Measurements from ENCODE around the gene ABCC10. TPM values are rescaled to one million over a fixed set of nuclear protein-coding genes. Genes with fewer than 3 reads are reported as not detected.
A peak's percentile ranks its signal among the peaks of the same experiment; 100 is the strongest.

Gene ABCC10
- total RNA-seq, 1 donor from 2014 or later: 40.5 TPM

DNA sequence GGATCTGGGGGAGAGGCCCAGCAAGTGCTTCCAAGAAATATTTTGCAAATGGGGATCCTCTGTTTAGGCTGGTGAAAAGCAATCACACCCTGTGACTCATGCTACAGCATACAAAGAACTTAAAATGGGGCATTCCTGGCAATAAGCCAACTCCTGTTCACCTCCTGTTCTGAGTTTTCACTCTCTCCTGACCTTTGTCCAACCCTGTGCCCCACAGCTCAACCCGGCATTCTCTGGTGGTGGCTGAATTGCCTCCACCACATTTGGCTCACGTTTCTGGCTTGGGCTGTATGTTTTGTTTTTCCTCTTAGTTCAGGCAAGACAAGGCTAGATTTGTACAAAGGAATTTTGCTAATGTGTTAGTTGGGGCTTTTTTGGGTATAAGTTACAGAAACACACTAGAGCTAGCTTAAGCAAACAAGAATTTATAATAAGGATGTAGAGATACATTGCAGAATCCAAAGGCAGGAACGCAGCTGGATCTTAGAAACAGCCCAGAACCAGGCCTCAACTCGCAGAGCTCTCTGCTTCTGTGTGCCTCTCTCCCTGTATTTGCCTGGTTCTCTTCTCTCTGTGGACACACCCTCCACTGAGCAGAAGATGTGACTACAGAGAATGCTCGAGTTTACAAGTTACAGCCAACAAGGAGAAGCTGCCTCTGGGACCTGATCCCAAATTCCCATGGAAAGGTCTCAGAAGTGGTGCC is 9.4 kb downstream of the ABCC10 start:
- no peak overlapping the region for H3K4me3 Mint-ChIP-seq
- H3K27ac Mint-ChIP-seq: no peak overlapping the region
- no peak for DNase-seq (ENCODE audit: low spot score)
- no peaks in the 10 kb centered on the region for H3K9me3 Mint-ChIP-seq
- peaks cover 6% of the 10 kb centered on the region for H3K36me3 Mint-ChIP-seq (ENCODE audit: low read depth)
- no peaks in the 10 kb centered on the region for H3K4me1 Mint-ChIP-seq (ENCODE audit: low read depth)
- H3K27me3 Mint-ChIP-seq (ENCODE audit: insufficient read depth): no peaks in the 10 kb centered on the region
- intact Hi-C loops (cut with micrococcal nuclease): no loop called here

DNA sequence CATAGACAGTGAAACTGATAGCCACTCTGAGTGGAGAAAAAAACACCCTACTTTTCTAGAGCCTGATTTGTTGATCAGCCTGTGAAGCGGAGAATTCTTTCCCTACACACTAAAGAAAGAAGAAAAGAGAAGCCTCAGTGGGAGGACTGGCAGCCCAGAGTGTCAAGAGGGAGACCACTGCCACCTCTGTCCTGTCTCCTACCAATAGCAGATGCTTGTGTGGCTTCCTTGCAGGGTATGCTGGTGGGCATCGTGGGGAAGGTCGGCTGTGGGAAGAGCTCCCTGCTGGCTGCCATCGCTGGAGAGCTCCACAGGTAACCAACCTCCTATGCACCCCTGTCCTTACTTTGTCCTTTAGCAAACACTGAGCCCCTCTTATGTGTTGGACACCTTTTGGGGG is 10.4 kb downstream of the ABCC10 start:
- DNase-seq (ENCODE audit: low spot score): no peak
- Mint-ChIP-seq H3K4me1 (ENCODE audit: low read depth) (no peaks in the 10 kb centered on the region), H3K27ac (no peak overlapping the region), H3K9me3 (no peaks in the 10 kb centered on the region), H3K4me3 (no peak overlapping the region), H3K27me3 (ENCODE audit: insufficient read depth) (no peaks in the 10 kb centered on the region), H3K36me3 (ENCODE audit: low read depth) (peaks cover 6% of the 10 kb centered on the region)
- intact Hi-C loops (cut with micrococcal nuclease): no loop called here

DNA sequence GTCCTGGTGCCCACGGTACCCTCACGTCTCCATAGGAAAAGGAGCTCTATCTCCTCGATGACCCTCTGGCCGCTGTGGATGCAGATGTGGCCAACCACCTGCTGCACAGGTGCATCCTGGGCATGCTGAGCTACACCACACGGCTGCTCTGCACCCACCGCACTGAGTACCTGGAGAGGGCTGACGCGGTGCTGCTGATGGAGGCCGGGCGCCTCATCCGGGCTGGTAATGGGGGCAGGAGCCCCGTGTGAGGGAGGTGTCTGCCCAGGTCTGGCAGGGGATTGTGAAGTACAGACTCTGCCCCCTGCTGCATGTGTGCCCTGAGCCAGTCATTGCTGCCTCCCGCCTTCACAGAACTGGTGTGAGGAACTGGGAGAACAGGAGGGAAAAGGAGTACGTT is 15.6 kb downstream of the ABCC10 start:
- H3K4me3 Mint-ChIP-seq: no peak overlapping the region
- peaks cover 23% of the 10 kb centered on the region for H3K36me3 Mint-ChIP-seq (ENCODE audit: low read depth)
- intact Hi-C loops (cut with micrococcal nuclease): no loop called here

DNA sequence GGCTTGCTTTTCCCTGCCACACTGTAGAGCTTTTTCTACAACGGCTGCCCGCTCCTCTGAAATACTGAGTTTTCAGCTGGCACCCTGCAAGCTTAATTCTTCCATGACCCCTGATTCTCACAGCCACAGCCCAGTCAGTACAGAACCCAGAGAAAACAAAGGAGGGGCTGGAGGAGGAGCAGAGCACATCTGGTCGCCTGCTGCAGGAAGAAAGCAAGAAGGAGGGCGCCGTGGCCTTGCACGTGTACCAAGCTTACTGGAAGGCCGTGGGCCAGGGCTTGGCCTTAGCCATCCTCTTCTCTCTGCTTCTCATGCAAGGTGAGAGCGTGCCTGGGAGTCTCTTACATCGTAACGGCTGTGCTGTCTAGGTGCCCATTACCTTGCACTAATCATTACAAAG is 16.7 kb downstream of the ABCC10 start:
- intact Hi-C loops (cut with micrococcal nuclease): no loop called here
- Mint-ChIP-seq H3K27ac (no peak overlapping the region), H3K4me3 (no peak overlapping the region), H3K36me3 (ENCODE audit: low read depth) (peaks cover 31% of the 10 kb centered on the region), H3K4me1 (ENCODE audit: low read depth) (no peaks in the 10 kb centered on the region), H3K9me3 (no peaks in the 10 kb centered on the region), H3K27me3 (ENCODE audit: insufficient read depth) (no peaks in the 10 kb centered on the region)
- DNase-seq (ENCODE audit: low spot score): no peak

More for the DNA sequence above, 15.6 kb downstream of the ABCC10 start:
- no peaks in the 10 kb centered on the region for H3K4me1 Mint-ChIP-seq (ENCODE audit: low read depth)
- no peaks in the 10 kb centered on the region for H3K27me3 Mint-ChIP-seq (ENCODE audit: insufficient read depth)
- DNase-seq (ENCODE audit: low spot score): no peak
- no peaks in the 10 kb centered on the region for H3K9me3 Mint-ChIP-seq
- H3K27ac Mint-ChIP-seq: no peak overlapping the region

DNA sequence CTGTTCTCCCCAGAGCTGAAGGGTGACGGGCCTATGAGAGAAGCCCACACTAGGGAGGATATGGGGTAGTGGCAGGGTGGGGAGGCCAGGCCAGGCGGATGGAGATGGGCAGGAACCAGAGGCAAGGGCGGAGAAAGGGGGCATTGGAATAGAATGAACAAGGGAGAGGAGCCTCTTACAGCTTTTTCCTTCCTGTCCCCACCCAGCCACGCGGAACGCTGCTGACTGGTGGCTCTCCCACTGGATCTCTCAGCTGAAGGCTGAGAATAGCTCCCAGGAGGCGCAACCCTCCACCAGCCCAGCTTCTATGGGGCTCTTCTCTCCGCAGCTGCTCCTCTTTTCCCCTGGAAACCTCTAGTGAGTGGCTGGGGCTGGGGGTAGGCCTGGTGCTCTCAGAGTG is 17.2 kb downstream of the ABCC10 start:
- Mint-ChIP-seq H3K4me3 (no peak overlapping the region), H3K27ac (no peak overlapping the region), H3K4me1 (ENCODE audit: low read depth) (no peaks in the 10 kb centered on the region), H3K9me3 (no peaks in the 10 kb centered on the region), H3K27me3 (ENCODE audit: insufficient read depth) (no peaks in the 10 kb centered on the region), H3K36me3 (ENCODE audit: low read depth) (peaks cover 31% of the 10 kb centered on the region)
- DNase-seq (ENCODE audit: low spot score): no peak
- intact Hi-C loops (cut with micrococcal nuclease): no loop called here

DNA sequence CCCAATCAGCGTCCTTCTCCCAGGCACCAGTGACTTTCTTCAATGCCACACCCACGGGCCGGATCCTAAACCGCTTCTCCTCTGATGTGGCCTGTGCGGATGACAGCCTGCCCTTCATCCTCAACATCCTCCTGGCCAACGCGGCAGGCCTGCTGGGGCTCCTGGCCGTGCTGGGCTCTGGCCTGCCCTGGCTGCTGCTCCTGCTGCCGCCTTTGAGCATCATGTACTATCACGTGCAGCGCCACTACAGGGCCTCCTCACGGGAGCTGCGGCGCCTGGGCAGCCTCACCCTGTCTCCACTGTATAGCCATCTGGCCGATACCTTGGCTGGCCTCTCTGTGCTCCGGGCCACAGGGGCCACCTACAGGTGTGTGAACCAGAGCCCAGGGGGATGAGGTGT is 18.2 kb downstream of the ABCC10 start:
- intact Hi-C loops (cut with micrococcal nuclease): no loop called here
- H3K4me1 Mint-ChIP-seq (ENCODE audit: low read depth): no peaks in the 10 kb centered on the region
- H3K36me3 Mint-ChIP-seq (ENCODE audit: low read depth): peaks cover 33% of the 10 kb centered on the region
- H3K9me3 Mint-ChIP-seq: no peaks in the 10 kb centered on the region
- H3K4me3 Mint-ChIP-seq: no peak overlapping the region
- no peak for DNase-seq (ENCODE audit: low spot score)
- no peaks in the 10 kb centered on the region for H3K27me3 Mint-ChIP-seq (ENCODE audit: insufficient read depth)
- H3K27ac Mint-ChIP-seq: no peak overlapping the region

DNA sequence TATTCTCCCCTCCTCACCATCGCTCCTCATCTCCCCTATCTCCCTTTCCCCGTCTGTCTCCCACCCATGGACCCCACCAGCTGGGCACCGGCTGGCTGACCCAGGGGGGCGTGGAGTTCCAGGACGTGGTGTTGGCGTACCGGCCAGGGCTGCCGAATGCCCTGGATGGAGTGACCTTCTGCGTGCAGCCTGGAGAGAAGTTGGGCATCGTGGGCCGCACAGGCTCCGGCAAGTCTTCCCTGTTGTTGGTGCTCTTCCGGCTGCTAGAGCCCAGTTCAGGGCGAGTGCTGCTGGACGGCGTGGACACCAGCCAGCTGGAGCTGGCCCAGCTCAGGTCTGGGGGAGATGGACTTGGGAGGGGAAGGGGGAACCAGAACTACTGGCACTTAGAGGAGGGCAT is 20.3 kb downstream of the ABCC10 start:
- H3K4me1 Mint-ChIP-seq (ENCODE audit: low read depth): no peaks in the 10 kb centered on the region
- no peaks in the 10 kb centered on the region for H3K27me3 Mint-ChIP-seq (ENCODE audit: insufficient read depth)
- H3K27ac Mint-ChIP-seq: no peak overlapping the region
- intact Hi-C loops (cut with micrococcal nuclease): no loop called here
- peaks cover 33% of the 10 kb centered on the region for H3K36me3 Mint-ChIP-seq (ENCODE audit: low read depth)
- no peak for DNase-seq (ENCODE audit: low spot score)
- H3K4me3 Mint-ChIP-seq: no peak overlapping the region
- H3K9me3 Mint-ChIP-seq: no peaks in the 10 kb centered on the region

DNA sequence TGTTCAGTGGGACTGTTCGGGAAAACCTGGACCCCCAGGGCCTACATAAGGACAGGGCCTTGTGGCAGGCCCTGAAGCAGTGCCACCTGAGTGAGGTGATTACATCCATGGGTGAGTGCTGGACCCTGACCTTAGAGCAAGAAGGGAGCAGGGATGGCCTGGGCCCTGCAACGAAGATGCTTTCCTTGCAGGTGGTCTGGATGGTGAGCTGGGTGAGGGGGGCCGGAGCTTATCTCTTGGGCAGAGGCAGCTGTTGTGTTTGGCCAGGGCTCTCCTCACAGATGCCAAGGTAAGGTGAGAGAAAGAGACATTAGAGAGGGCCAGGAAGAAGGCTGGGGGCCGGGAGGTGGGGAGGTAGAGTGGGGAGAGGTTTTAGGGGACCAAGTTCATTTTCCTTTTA is 21.6 kb downstream of the ABCC10 start:
- H3K36me3 Mint-ChIP-seq (ENCODE audit: low read depth): peaks cover 26% of the 10 kb centered on the region
- no peaks in the 10 kb centered on the region for H3K4me1 Mint-ChIP-seq (ENCODE audit: low read depth)
- H3K4me3 Mint-ChIP-seq: no peak overlapping the region
- H3K27me3 Mint-ChIP-seq (ENCODE audit: insufficient read depth): peaks cover 2% of the 10 kb centered on the region
- intact Hi-C loops (cut with micrococcal nuclease): no loop called here
- DNase-seq (ENCODE audit: low spot score): no peak
- no peak overlapping the region for H3K27ac Mint-ChIP-seq
- no peaks in the 10 kb centered on the region for H3K9me3 Mint-ChIP-seq

DNA sequence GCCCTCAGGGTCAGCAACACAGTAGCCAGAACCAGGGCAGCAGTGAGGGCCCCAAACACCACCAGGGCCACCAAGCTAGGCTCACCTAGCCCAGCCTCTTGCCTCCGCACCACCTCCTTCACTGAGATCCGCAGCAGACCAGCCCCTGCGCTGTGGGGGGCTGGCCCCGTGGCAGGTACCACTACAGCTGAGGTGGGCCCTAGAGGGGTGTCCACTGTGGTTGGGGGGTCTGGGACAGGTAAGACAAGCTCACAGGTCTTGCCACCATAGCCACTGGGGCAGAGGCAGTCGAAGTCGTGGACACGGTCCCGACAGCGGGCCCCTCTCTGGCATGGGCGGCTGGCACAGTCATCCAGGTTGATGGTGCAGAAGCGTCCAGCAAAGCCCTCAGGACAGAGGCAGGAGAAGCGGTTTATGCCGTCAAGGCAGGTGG is 23.4 kb downstream of the ABCC10 start:
- no peak for DNase-seq (ENCODE audit: low spot score)
- intact Hi-C loops (cut with micrococcal nuclease): loop anchor here (10.0 kb wide), 1 partner anchor 624 kb away; no protein-coding TSS in a partner anchor
- Mint-ChIP-seq H3K27me3 (ENCODE audit: insufficient read depth) (peaks cover 10% of the 10 kb centered on the region), H3K27ac (no peak overlapping the region), H3K36me3 (ENCODE audit: low read depth) (peaks cover 22% of the 10 kb centered on the region), H3K4me1 (ENCODE audit: low read depth) (peaks cover 3% of the 10 kb centered on the region), H3K9me3 (no peaks in the 10 kb centered on the region), H3K4me3 (no peak overlapping the region)

DNA sequence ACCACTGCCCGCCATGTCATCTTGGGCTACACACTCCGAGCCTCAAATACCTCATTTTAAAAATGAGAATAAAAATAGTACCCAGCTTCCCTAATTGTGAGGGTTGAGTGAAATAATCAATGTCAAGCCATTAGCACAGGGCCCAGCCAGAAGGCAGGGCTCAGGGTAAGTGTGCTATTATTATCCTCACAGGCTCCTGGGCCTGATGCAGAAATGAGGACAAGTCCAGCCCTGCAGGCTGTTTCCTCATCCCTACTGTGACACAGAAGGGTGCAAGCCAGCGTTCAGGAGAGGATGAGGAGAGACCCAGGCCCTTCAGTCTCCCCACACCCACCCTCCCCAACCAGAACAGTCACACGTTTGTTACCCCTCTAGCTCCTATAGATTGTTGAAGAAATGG is 24.0 kb downstream of the ABCC10 start:
- no peak overlapping the region for H3K27ac Mint-ChIP-seq
- H3K27me3 Mint-ChIP-seq (ENCODE audit: insufficient read depth): peaks cover 16% of the 10 kb centered on the region
- DNase-seq (ENCODE audit: low spot score): no peak
- no peak overlapping the region for H3K4me3 Mint-ChIP-seq
- H3K36me3 Mint-ChIP-seq (ENCODE audit: low read depth): peaks cover 20% of the 10 kb centered on the region
- intact Hi-C loops (cut with micrococcal nuclease): loop anchor here (10.0 kb wide), 1 partner anchor 623 kb away; no protein-coding TSS in a partner anchor
- H3K4me1 Mint-ChIP-seq (ENCODE audit: low read depth): peaks cover 7% of the 10 kb centered on the region
- no peaks in the 10 kb centered on the region for H3K9me3 Mint-ChIP-seq

DNA sequence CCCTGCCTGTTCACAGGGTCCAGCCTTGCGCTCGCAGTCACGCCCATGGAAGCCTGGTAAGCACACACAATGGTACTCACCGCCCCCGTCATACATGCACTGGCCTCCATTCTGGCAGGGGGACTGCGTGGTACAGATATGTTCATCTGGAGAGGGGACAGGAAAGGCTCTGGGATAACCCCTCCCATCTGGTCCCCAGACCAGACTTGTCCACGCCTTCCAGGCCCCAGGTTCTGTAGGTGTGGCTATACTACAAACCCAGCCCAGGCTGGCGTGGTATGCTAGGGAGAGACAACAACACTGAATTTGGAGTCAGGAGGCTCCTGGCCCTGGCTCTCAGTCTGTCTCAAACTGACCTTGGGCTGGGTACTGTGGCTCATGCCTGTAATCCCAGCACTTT is 24.6 kb downstream of the ABCC10 start:
- Mint-ChIP-seq H3K27me3 (ENCODE audit: insufficient read depth) (peaks cover 20% of the 10 kb centered on the region), H3K4me3 (no peak overlapping the region), H3K36me3 (ENCODE audit: low read depth) (peaks cover 21% of the 10 kb centered on the region), H3K9me3 (no peaks in the 10 kb centered on the region), H3K4me1 (ENCODE audit: low read depth) (peaks cover 7% of the 10 kb centered on the region), H3K27ac (no peak overlapping the region)
- no peak for DNase-seq (ENCODE audit: low spot score)
- intact Hi-C loops (cut with micrococcal nuclease): loop anchor here (10.0 kb wide), 1 partner anchor 623 kb away; no protein-coding TSS in a partner anchor

DNA sequence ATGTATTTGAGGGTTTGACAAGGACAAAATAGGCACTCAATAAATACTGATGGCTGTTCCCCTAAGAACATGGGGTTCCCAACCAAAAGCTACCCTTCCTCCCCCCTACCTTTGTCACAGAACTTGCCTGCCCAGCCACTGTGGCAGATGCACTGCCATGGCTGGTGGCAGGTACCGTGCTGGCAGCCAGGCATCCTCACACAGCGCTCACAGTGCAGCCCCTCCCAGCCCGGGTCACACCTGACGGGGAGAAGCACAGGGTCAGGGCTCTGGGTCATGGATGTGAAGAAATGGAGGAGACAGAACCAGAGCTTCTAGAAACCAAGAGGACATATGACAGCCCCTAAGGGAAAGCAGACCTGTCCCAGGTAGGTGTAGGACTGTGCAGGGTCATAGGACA is 25.6 kb downstream of the ABCC10 start:
- H3K4me3 Mint-ChIP-seq: no peak overlapping the region
- DNase-seq (ENCODE audit: low spot score): no peak
- intact Hi-C loops (cut with micrococcal nuclease): loop anchor here (10.0 kb wide), 1 partner anchor 622 kb away; no protein-coding TSS in a partner anchor
- H3K27me3 Mint-ChIP-seq (ENCODE audit: insufficient read depth): peaks cover 22% of the 10 kb centered on the region
- peaks cover 7% of the 10 kb centered on the region for H3K4me1 Mint-ChIP-seq (ENCODE audit: low read depth)
- H3K27ac Mint-ChIP-seq: no peak overlapping the region
- no peaks in the 10 kb centered on the region for H3K9me3 Mint-ChIP-seq
- peaks cover 19% of the 10 kb centered on the region for H3K36me3 Mint-ChIP-seq (ENCODE audit: low read depth)

DNA sequence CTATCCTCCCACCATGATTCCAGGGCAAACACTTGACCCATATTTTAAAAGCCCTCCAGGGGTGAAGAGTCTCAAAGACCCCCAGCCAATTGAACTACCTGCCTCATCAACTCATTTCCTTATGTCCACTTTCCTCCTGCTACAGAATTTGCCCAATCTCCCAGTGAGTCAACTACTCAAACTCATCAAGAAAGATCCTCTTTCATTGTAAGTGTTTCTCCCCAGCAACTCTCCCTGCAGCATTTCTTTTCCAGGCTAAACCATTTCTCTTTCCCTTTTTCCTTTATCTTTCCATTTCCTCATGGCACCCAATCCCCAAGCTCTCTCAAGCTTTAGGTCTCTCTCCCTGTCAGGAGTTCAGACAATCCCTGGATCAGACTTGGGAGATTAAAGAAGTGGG is 26.5 kb downstream of the ABCC10 start:
- Mint-ChIP-seq H3K36me3 (ENCODE audit: low read depth) (peaks cover 11% of the 10 kb centered on the region), H3K9me3 (no peaks in the 10 kb centered on the region), H3K4me3 (peak overlapping the region; percentile 74), H3K27ac (no peak overlapping the region), H3K27me3 (ENCODE audit: insufficient read depth) (peaks cover 23% of the 10 kb centered on the region), H3K4me1 (ENCODE audit: low read depth) (peaks cover 7% of the 10 kb centered on the region)
- intact Hi-C loops (cut with micrococcal nuclease): loop anchor here (2.0 to 10.0 kb wide), 2 partner anchors 71 to 621 kb away; no protein-coding TSS in a partner anchor
- DNase-seq (ENCODE audit: low spot score): no peak

Data from activated T-helper 1 cell treated with anti-CD3 and anti-CD28 coated beads, Interleukin-12 subunit alpha, Interleukin-12 subunit beta, Interleukin-2, Interleukin-4 antibody, amounts not matched to agents 30 ng/mL and 10 ng/mL and 1 ng/mL, durations not matched to agents 14 hours and 24 hours and 36 hours (primary cell).